HL-60 (cell line): ENCODE results near the gene CENPM.

Experiments
- DNase-seq, 2 experiments: peaks; one replicate each; pipeline ENCODE4 v3.0.0-alpha.2; 2010 to 2020; ENCODE audit warnings: low read depth in 1 of 2, low spot score in 1 of 2
- H3K27ac ChIP-seq: fragments of 250-450 bp; sonication (Bioruptor Pico); replicated peaks from 2 replicates; pipeline ENCODE4 v1.5.1; 2020; ENCODE audit warnings: mild to moderate bottlenecking, moderate library complexity
- H3K27me3 ChIP-seq: fragments of 250-450 bp; sonication (Bioruptor Pico); 2 replicates; pipeline ENCODE4 v1.5.1; 2021; ENCODE audit warnings: mild to moderate bottlenecking, moderate library complexity; ENCODE audit not compliant: insufficient read depth, poor library complexity, severe bottlenecking
- H3K4me3 ChIP-seq: replicated peaks from 2 replicates; pipeline ENCODE4 v1.5.1; 2011; ENCODE audit warnings: mild to moderate bottlenecking, control low read depth, low read length; ENCODE audit not compliant: insufficient read depth
- CTCF ChIP-seq: IDR thresholded peaks from one replicate; pipeline ENCODE4 v1.5.1; 2011; ENCODE audit warnings: low read length, control low read depth, inconsistent platforms; ENCODE audit not compliant: insufficient read depth
- GABPA ChIP-seq: IDR thresholded peaks from 2 replicates; pipeline ENCODE4 v1.6.1; 2012; ENCODE audit warnings: low read depth
- POLR2AphosphoS5 ChIP-seq: IDR thresholded peaks from 2 replicates; pipeline ENCODE4 v1.6.1; 2012; ENCODE audit warnings: low read depth
- REST ChIP-seq: IDR thresholded peaks from 2 replicates; pipeline ENCODE4 v1.6.1; 2012; ENCODE audit warnings: low read depth; ENCODE audit not compliant: insufficient replicate concordance
- SPI1 ChIP-seq: IDR thresholded peaks from 2 replicates; pipeline ENCODE4 v1.6.1; 2012; ENCODE audit warnings: low read depth, mild to moderate bottlenecking, borderline replicate concordance

Gene CENPM

DNA sequence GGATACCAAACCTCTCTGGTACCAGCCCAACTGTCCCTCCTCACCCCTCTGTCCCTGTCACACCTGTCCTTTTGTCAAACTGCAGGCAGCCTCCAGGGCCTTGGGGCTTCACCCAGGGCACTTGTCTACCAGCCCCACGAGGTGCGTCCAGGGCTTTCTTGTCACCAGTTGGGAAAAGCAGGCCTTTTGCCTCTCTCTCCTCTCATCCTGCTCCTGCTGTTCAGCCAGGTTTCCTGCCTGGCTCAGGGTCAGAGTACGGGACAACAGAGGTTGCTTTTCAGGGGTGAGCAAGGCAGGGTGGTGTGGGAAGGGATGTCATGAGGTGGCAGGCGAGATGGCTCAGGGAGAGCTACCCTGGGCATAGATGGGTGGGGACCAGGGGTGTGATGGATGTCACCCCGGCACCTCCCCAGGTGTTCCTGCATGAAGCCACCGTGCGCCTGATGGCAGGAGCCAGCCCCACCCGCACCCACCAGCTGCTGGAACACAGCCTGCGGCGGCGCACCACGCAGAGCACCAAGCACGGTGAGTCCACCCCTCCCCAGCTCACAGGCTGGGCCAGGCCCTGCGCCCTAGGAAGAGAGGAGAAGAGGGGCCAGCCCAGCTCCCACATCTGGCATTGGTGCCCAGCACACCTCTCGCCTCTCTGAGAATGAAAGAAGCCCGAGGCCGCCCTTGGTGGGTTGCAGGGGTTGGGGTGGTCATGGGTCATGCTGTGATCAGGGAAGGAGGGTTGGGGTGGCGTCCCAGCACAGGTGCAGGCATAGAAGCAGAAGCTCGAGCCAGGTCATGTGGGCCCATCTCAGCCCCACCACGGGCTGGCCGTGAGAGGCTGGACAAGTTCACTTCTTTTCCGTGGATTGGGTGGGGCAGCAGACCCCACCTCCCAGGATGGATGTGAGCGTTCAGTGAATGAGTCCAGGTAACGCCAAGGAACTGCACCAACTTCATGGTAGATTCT lies 42.2 kb downstream of the CENPM start:
- H3K27ac ChIP-seq = no peak overlapping the region
- no peak for DNase-seq
- H3K27me3 ChIP-seq = peaks cover 4% of the 10 kb centered on the region
- no peak overlapping the region for H3K4me3 ChIP-seq
- no peak for TF ChIP-seq SPI1
- no peak for TF ChIP-seq CTCF
- no peak for TF ChIP-seq GABPA
- no peak; the same call in 1 of the 2 replicates for TF ChIP-seq POLR2AphosphoS5
- TF ChIP-seq REST = no peak

GRCh38 chr22:41902932-41903421 lies 44.0 kb downstream of the CENPM start:
- no peak overlapping the region for H3K4me3 ChIP-seq
- no peaks in the 10 kb centered on the region for H3K27me3 ChIP-seq
- no peak for DNase-seq
- TF ChIP-seq GABPA (no peak), SPI1 (no peak), CTCF (no peak), POLR2AphosphoS5 (no peak; the same call in 1 of the 2 replicates), REST (no peak)
- H3K27ac ChIP-seq = no peak overlapping the region

- DNase-seq = no peak
- no peaks in the 10 kb centered on the region for H3K27me3 ChIP-seq
- TF ChIP-seq POLR2AphosphoS5 (peak; percentile 54; the same call in 1 of the 2 replicates), REST (no peak)
- no peak overlapping the region for H3K27ac ChIP-seq
- no peak overlapping the region for H3K4me3 ChIP-seq
These were observed 44.9 kb downstream of the CENPM start for GRCh38 chr22:41902016-41902415.
